Measurements from ENCODE around the gene MSLN.

- TF ChIP-seq CTCF (IDR thresholded peaks at IDR 0.05; ENCODE audit: insufficient read depth, low read length, poor library complexity, severe bottlenecking): no peak
- no peak for TF ChIP-seq EZH2phosphoT487 (conservative IDR thresholded peaks at IDR 0.05; ENCODE audit: low read length)
Observed at GRCh38 chr16:782766-783403, 22.4 kb downstream of the MSLN start.

Measured in SU-DHL-6 (cell line).